Activated T-cell treated with anti-CD3 and anti-CD28 coated beads for 1 hour (primary cell): ENCODE data around the gene GCK.
A peak's percentile ranks its signal among the peaks of the same experiment; 100 is the strongest.
"Not testable (repeated sequence)": the region's sequence is repeated elsewhere in the genome, so short reads cannot be mapped to it uniquely, and the experiment has no call there.

Experiments used
- DNase-seq: peaks from one replicate; pipeline ENCODE4 v3.0.0-alpha.2; 2020; ENCODE audit warnings: low read depth

GCK gene

DNA sequence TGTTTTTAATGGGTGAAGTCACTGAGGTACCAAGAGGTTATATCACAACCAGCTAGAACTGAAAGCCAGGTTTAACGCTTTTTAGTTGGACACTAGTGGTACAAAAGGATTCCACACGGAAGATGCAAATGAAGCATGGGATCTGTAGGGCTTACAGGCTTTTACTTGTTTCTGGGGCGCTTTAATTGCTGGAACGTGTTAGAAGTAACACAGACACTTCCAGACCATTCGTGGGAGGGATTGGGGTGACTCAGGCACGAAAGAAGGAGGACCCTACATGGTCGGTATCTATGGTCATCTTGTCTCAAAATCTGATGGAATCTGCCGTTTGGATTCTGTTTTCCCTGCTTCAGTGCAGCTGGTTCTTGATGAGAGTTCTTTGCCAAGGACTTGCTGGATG is 12.6 kb upstream of the GCK start:
- DNase-seq, result no peak

DNA sequence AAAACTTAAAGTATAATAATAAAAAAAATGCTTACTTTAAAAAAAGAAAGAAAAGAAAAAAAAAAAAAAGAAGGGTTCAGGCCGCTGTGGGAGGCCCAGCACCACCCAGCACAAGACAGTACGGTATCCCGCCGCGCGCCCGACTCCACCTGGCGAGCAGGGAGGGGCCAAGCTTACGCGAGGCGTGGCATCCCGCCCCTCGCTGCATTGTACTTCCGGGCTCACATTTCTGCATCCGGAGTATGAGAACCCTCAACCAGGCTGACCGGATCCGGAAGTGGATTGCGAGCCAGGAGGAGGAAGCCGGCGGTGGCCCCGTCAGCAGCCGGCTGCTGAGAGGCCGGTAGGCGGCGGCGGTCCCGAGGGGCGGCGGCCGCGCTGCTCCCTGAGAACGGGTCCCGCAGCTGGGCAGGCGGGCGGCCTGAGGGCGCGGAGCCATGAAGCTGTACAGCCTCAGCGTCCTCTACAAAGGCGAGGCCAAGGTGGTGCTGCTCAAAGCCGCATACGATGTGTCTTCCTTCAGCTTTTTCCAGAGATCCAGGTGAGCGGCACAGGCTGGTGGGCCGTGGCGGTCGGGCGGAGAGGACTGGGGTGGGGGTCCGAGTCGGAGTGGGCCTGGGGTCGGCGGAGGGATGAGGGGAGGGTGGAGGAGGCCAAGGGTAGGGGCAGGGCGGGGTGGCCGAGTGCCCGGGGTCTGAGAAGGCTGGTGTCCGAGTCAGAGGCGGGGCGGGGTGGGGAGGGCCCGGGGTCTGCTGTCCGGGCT is 11.6 kb upstream of the GCK start, which contains the start of gene YKT6:
YKT6 (plus strand) TSS at position 280 of the 763 bp plus-strand sequence; CDS start at position 438, 158 bp downstream.
- peak; percentile 87 for DNase-seq

DNA sequence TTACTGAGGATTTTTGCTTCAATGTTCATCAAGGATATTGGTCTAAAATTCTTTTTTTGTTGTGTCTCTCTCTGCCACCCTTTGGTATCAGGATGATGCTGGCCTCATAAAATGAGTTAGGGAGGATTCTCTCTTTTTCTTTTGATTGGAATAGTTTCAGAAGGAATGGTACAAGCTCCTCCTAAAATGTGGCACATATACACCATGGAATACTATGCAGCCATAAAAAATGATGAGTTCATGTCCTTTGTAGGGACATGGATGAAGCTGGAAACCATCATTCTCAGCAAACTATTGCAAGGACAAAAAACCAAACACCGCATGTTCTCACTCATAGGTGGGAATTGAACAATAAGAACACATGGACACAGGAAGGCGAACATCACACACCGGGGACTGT is 10.9 kb upstream of the GCK start:
- not testable (repeated sequence) for DNase-seq

DNA sequence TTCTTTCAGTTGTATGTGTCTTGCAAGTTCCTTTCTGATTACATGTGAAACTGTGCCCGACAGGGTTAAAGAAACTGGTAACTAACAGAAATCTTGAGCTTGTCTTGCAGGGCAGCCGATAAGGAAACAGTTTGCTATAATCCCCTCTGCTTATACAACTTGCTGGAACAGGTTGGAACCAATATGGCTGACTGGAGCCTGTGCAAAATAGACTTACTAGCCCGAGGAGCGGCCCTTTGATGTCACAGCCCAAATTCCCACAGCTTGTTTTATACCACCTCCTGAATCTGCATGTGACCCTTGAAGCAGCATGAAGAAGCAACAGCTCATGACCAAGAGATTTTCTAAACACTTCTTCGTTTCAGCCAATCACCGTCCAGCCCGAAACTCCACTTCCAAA is 8.2 kb upstream of the GCK start:
- no peak for DNase-seq

DNA sequence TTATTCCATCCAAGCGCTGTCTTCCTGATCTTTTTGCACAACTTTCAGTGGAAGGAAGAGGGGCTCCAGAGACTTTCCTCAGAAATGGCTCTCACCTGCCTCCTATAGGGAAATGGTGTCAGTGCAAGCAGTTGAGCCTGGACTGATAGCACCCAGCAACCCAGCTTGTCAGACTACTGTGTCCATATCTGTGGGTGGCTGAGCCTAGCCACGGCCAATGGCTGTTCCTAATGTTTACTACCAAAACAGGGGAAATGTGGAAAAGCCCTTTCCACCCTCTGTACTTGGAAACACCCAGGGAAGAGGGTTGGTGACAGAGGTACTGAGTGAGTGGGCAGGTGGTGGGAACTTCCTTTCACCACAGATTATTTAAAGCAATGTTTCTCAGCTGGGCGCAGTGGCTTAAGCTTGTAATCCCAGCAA is 7.2 kb upstream of the GCK start:
- DNase-seq, result no peak

DNA sequence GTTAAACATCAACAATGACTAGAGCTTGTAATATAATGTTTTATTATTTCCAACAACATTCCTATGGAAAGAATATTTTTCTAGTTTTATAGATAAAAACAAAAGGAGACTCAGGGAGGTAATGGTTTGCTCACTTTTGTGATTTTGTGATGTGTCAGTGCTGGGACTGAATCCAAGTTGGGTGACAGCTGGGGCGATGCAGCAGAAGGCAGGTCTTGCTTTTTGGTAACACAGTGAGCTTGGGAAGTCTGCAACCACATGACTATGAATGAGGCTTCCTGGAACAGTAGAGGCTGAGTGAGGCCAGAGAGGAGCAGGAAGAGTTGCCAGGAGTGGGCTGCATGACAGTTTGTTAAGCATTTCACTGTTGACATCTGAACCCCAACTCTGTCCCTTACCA is 6.7 kb upstream of the GCK start:
- no peak for DNase-seq

DNA sequence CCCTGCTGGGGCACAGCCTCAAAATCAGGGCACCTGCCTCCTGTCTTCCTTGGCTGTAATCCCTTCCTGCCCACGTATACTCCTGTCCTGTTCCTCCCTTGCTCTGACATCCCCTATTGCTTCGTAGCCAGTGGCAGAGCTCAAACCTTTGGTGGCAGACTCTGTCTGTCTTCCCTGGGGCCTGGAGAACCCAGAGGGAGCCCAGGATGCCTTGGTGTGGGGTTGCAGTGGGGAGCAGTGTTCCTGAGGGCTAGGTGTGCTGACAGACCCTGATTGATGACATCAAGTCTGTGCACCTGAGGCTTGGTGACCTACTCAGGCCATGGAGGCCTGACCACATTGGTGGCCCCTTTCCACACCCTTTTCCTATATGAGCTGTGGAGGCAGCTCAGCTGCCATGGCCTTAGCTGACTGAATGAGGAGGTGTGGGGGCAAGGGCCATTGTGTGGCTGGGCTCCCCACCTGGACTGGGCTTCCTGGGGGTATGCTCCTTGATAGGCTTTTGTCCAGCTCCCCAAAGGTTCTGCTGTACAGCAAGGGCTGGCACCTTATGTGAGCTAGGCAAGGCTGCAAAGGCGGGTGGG is 5.4 kb upstream of the GCK start:
- DNase-seq, result no peak

DNA sequence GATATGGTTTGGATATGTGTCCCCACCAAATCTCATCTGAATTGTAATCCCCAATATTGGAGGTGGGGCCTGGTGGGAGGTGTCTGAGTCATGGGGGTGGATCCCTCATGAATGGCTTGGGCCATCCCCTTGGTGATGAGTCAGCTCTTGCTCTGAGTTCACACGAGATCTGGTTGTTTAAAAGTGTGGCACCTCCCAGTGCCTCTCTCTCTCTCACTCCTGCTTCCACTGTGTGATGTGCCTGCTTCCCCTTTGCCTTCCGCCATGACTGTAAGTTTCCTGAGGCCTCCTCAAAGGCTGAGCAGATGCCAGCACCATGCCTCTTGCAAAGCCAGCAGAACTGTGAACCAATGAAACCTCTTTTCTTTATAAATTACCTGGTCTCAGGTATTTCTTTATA is 4.8 kb upstream of the GCK start:
- no peak for DNase-seq

DNA sequence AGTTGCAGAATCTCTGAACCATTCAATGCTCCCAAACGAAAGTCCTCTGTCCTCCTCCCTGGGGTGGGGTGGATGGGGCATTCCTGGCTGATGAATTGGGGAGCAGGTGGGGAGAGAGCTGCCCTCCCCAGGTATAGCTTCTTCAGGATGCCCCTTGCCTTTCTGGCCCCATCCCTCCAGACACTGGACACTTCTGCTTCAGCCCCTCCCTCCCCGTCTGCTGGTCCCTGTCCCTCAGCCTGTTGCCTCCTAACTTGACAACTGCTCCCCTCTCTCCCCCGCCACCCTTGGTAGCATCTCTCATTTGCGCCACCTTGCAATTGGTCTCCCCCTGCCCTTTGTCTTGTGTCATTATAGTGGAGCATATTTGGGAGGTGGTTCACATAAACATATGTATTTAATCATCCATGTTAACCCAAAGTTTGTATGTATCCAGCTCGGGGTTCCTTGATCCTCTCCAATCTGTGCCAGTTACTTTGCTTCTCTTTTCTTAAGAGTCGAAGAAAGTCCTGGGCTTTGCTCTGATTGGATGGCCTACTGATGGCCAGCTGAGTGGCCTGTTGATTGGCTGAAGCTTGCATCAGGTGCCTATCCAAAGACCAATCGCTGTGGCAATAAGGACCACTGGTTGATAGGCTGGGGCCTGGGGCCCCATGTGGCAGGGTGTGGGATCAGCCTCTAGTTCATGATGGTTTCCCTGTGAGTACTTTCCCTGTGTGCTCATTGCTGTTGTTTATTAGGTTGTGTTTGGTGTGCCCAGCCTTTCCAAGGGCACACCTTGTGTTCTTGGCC is 4.0 kb upstream of the GCK start:
- no peak for DNase-seq

DNA sequence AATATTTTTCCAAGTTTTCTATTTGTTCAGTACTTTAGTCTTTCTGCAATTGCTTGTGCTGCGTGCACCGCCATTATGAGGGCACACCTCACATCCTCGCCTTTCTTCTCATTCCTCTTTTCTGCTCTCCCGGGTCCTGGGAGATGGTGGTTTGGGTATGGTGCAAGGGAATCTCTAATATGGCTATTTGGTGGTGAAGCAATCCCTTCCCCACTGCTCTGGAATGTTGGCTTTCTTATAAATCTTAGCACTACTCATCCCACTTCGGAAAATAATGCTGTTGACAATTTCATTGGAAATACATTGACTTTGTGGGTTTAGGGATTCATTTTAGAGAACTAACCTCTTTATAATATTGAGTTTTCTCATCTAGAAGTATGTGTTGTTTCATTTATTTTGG is 1.9 kb upstream of the GCK start:
- no peak for DNase-seq

DNA sequence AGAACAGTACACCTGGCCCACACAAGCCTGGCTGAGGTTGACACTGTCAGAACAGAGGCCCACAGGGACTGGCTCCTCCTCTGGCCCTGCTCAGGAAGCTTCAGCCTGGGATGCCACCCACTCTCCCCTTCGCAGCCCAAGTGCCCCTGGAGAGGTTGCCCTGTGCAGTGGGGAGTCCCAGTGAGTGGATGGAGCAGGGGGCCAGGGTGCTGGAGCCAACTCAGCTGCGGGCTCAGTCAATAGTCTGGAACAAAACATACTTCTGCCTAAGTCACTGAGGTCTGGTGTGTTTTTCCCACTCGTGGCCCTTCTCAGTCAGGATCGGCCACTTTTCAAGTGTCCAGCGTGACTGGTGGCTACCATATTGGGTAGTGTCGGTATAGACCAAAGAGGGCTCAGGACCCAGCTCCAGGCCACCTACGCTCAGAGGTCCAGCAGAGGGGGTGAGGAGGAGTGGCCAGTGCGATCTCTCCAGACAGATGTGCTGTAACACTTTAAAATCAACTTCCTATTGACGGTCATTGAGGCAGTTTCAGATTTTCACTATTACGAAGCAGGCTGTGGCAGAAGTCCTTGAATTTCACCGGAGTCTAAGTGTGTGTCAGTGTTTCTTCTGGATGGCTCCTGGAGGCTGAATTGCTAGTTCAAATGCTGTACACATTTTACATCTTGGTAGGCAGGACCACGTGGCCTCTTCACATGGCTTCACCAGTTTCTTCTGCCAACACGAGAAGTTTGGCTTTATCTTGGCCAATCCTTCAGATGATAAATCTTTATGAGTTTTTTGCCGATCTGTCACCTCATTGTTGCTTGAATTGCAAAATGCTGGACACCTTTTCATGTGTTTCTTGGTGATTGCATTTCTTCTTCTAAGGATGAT is 994 bp upstream of the GCK start:
- no peak for DNase-seq

DNA sequence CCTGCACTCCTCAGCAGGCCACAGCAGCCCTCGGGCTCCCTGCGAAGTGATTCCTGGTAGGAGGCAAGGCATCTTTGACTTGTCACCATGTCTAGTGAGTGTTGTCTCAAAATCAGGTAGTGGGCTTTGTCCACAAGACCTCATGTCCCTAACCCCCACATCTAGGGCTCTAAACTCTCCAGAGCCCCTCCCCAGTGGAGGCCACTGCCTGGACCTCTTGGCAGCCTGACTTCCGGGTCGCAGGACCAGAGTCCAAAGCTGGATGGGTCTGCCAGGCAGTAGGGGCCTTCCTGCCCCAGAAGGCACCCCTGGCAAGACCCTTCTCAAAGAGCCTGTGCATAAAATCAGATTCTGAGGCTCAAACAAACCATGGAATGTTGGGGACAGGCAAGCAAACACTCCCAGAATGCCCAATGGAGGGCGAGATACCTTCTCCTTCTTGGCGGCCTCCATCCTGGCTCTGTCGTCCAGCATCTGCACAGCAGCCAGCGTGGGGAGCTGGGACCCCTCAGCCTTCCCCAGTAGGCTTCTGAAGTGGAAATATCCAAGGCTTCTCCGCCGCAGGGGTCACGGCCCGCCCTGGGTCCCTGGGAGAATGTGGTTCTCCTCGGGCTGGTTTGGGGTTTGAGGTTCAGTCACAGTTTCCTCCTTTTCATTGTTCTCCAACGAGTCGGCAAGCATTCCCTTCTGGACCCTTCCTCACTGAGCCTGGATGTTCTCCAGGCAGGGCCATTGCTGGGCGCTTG is 586 bp downstream of the GCK start:
- DNase-seq, result no peak

DNA sequence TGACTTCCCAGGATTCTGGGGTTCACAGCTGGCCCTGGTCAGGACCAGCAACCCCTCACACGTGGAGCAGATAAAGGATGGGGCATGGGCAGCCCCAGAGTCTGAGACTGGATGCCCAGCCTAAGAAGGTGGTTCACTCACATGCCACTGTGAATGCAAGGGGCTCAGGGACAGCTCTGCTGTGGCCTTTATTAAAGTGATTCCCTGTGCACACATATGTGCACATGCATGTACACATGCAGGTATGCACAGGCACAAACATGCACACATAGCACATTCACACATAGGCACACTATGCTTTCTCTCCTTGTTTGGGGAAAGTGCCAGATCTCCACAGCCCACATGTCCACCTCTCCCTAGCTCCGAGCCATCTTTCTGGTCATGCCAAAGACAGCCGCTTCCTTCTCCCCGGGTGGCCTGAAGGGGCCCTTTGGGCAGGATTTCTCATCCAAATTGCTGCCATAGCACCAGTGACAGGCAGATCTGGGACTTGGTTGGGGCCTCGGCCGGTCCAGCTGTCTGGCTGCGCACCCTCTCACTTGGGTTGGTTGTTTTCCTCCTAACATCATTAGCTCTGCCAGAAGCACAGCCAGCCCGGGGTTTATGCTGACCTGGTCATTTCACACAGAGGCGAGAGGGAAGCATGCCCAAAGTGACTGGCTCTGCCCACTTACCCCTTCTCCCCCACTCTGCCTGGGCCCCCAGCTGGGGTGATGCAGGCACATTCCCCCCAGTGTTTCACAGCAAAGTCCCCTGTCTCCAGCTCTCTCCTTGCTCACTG is 1.4 kb downstream of the GCK start:
- DNase-seq, result no peak

DNA sequence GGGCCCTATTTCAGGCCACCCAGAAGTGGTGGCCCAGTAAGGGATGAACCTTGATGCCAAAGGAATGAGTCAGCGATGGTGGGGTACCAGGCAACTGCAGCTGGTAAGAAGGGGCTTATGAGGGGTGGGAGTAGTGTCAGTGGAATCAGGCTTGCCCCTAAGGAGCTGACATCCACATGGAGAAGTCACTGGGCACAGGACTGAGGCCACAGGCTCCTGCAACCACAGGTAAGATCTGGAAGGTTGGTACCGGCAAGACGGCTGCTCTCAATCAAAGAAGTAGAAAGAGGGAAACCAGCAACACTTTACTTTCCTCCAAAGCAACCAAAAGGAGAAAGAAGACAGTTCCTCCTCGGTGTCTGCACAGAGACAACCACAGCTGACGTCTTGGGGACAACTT is 2.5 kb downstream of the GCK start:
- DNase-seq, result no peak

DNA sequence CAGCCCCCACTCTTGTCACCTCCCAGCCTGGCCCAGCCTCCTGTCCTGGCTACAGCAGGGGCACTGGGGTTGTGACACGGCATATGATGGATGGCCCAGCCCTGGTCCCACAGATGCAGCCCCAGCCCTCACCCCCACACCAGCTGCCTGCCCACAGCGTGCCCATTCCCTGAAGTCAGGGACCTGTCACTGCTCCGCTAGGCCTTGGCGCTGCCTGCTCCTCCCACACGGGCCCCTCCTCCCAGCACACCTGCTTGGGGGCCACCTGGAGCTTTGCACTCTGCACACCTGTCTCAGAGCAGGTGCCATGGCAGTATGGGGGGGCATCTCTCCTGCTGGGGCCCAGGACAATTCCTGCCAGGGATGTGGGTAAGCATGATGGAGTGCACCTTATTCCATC is 3.5 kb downstream of the GCK start:
- DNase-seq, result no peak

DNA sequence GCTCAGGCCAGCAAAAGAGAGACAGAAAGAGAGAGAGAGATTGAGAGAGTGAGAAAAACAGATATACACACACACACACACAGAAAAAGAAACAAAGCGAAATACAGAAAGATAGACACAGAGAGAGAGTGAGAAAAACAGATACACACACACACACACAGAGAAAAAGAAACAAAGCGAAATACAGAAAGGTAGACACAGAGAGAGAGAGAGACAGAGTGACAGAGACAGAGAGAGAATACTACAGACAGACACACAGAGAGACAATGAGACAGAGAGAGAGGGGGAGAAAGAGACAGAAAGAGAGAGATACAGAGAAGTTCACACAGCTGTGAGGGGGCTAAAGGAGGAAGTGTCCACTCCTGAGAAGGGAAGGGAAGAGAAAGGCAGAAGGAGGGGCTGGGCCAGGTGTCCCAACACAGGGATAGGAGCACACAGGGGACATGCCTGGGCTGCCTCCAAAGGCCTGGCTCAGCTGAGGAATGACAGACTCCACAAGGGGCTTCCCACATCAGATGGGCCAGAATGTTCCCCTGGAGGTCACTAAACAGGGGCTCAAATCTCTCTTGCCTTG is 4.3 kb downstream of the GCK start:
- DNase-seq, result no peak

DNA sequence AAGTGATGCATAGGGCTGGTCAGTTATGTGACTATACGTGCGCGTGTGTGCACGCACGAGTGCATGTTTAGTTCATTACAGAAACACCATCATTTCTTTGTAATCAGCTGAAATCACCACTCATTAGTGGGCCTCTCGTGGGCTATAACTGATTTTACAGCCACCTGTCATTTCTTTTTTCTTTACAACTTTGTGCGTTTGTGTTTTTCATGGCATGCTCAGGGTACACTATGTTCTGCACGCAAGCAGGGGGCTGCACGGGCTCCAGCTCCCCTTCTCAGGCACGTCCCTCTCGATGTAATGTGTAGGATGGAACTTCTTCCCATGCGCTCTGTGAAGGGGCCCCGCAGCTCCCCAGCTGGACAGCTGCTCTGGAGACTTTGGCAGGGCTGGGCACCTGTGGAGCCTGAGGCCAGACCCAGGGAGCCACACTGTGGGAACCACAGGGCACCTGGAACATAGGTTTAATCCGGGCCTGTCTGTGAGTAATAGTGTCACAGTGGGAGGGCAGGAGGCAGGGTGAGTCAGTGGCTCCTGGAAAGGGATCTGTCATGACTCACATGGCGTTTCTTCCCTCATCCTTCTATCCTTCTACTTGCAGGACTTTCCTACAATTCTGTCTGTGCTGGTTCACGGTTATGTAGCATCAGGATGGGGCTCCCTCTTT is 4.9 kb downstream of the GCK start:
- DNase-seq, result no peak

DNA sequence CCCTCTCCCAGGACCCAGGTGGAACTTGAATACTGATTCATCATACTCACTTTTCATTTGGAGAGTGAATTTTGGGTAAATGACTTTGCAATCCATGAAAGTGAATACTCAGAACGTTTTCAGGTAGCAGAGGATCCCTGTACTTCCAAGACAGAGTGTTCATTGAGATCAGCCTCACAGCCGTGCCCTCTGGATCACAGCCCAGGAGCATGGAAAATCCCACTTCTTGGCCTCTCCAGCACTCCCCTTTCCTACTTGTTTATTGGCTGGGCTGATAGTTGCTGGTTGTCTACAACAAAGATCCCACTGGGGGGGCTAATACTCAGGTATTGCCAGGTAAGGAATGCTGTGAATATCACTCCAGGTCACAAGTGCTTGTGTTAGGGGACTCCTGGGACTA is 5.9 kb downstream of the GCK start:
- DNase-seq, result no peak

DNA sequence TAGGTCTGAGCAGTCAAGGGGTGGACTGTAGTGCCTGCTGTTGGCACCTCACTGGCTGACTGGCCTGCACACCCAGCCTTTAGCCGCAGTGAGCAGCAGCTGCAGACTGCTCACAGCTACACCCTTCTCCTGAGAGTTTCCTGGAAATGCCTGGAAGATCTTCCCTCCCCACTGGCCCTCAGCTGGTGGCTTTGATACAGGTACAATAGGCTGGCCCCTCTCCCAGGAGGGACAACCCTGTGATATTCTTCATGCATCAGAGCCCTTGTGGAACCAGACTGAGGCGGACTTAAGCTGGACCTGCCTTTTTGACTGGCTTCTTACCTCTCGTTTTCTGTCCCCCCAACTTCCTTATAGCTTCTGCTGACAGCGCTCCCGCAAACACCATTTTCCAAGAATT is 6.4 kb downstream of the GCK start:
- no peak for DNase-seq

DNA sequence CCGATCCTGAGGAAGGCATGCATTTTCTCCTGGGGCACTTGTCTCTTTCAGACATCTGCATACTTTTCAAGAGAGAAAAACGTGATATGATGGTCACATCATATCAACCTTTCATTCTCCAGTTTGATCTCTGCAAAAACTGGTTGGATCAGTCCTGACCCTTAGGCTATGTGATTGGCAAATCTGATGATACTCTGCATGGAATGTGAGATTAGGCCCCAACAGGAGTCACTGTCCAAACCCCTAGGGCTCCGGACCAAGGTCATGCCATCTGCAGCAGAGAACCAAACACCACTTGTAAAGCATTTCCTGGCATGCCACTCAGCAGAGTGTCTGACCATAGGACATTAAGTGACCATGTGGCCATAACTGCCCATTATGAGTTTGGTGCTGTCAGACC is 8.6 kb downstream of the GCK start:
- no peak for DNase-seq
